Natural killer cell (primary cell): ENCODE results near the gene EEFSEC. TPM values are rescaled to one million over a fixed set of nuclear protein-coding genes. Genes with fewer than 3 reads are reported as not detected.

ENCODE experiments used
- ATAC-seq, 3 donors: fragments of 150-1000 bp in 2 of 3; fragments of 200-7000 bp in 1 of 3; cut with Tn5 transposase; 1 replicate in 1 of 3; 2 replicates in 2 of 3; pipeline ENCODE4 v1.10.0; 2021; ENCODE audit warnings: mild to moderate bottlenecking in 2 of 3, moderate library complexity in 2 of 3
- DNase-seq, 2 donors: peaks; one replicate each; pipeline versions ENCODE4 v3.0.0 to v3.0.0-alpha.2; 2013 to 2021; ENCODE audit warnings: mixed read lengths in 1 of 2
- H3K27ac ChIP-seq: one replicate; pipeline ENCODE4 v1.5.1; 2013; ENCODE audit warnings: mild to moderate bottlenecking, low read length
- H3K27me3 ChIP-seq: one replicate; pipeline ENCODE4 v1.6.1; 2013; ENCODE audit warnings: low read length; ENCODE audit not compliant: control insufficient read depth, insufficient read depth
- H3K36me3 ChIP-seq: one replicate; pipeline ENCODE4 v1.6.1; 2013; ENCODE audit warnings: low read length; ENCODE audit not compliant: control insufficient read depth, insufficient read depth
- H3K4me1 ChIP-seq: one replicate; pipeline ENCODE4 v1.6.1; 2013; ENCODE audit warnings: low read length; ENCODE audit not compliant: control insufficient read depth, insufficient read depth
- H3K4me3 ChIP-seq: one replicate; pipeline ENCODE4 v1.5.1; 2013; ENCODE audit warnings: low read length
- H3K9me3 ChIP-seq: one replicate; pipeline ENCODE4 v1.6.1; 2013; ENCODE audit warnings: low read length; ENCODE audit not compliant: control insufficient read depth, insufficient read depth
- H3K27ac Mint-ChIP-seq, 2 donors: one replicate each; pipeline ENCODE4 v1.8.0; 2022; ENCODE audit warnings: mild to moderate bottlenecking in 2 of 2, mixed read lengths in 2 of 2, moderate library complexity in 1 of 2
- H3K27me3 Mint-ChIP-seq, 2 donors: one replicate each; pipeline ENCODE4 v1.8.0; 2022; ENCODE audit warnings: low read depth in 2 of 2, mixed read lengths in 2 of 2
- H3K36me3 Mint-ChIP-seq: one replicate; pipeline ENCODE4 v1.8.0; 2022; ENCODE audit warnings: mixed read lengths
- H3K4me1 Mint-ChIP-seq, 2 donors: one replicate each; pipeline ENCODE4 v1.8.0; 2022; ENCODE audit warnings: mixed read lengths in 2 of 2
- H3K4me3 Mint-ChIP-seq: one replicate; pipeline ENCODE4 v1.8.0; 2022; ENCODE audit warnings: mild to moderate bottlenecking, moderate library complexity, mixed read lengths
- H3K9me3 Mint-ChIP-seq, 2 donors: one replicate each; pipeline ENCODE4 v1.8.0; 2022; ENCODE audit warnings: mixed read lengths in 2 of 2
- WGBS: methylation state at CpG from one replicate; pipeline ENCODE4 v1.1.7; 2013; ENCODE audit warnings: missing lambda C conversion rate; ENCODE audit not compliant: insufficient coverage; 5-methylcytosine and 5-hydroxymethylcytosine counted together
- intact Hi-C: fragments of 100-400 bp; cut with micrococcal nuclease; formaldehyde crosslinking; loops from one replicate; pipeline ENCODE4 v1.14.2; 2022
- total RNA-seq, 4 donors: library from RNA; stranded (reverse); fragments of 120-200 nt in 1 of 4; gene quantifications; one replicate each; pipeline versions ENCODE4 v1.2.3 to v1.2.4, GENCODE V29; 2013 to 2022
- TF ChIP-seq, protein P1 (sequence below): fragments of 200-600 bp; IDR thresholded peaks from one replicate; pipeline ENCODE4 v1.8.0; 2022; ENCODE audit warnings: antibody characterized with exemption

The EEFSEC gene
- total RNA-seq, 3 donors from 2014 or later (not counting 1 experiment from before 2014, with no cell fraction given), result 16.7 to 18.9 (median 17.6) TPM

GRCh38 chr3:128271536-128272332 is 118.5 kb downstream of the EEFSEC start:
- no peak for ATAC-seq
- no peak overlapping the region for H3K27ac ChIP-seq
- H3K4me3 ChIP-seq, result no peak overlapping the region
- Mint-ChIP-seq H3K9me3 (no peaks in the 10 kb centered on the region), H3K27ac (no peak overlapping the region), H3K4me1 (peaks cover 0 to 5% of the 10 kb centered on the region in 2 donors), H3K36me3 (no peaks in the 10 kb centered on the region), H3K4me3 (no peak overlapping the region), H3K27me3 (no peaks in the 10 kb centered on the region)
- no peaks in the 10 kb centered on the region for H3K36me3 ChIP-seq
- H3K9me3 ChIP-seq, result no peaks in the 10 kb centered on the region
- H3K4me1 ChIP-seq, result no peaks in the 10 kb centered on the region
- DNase-seq, result no peak
- TF ChIP-seq, protein P1, sequence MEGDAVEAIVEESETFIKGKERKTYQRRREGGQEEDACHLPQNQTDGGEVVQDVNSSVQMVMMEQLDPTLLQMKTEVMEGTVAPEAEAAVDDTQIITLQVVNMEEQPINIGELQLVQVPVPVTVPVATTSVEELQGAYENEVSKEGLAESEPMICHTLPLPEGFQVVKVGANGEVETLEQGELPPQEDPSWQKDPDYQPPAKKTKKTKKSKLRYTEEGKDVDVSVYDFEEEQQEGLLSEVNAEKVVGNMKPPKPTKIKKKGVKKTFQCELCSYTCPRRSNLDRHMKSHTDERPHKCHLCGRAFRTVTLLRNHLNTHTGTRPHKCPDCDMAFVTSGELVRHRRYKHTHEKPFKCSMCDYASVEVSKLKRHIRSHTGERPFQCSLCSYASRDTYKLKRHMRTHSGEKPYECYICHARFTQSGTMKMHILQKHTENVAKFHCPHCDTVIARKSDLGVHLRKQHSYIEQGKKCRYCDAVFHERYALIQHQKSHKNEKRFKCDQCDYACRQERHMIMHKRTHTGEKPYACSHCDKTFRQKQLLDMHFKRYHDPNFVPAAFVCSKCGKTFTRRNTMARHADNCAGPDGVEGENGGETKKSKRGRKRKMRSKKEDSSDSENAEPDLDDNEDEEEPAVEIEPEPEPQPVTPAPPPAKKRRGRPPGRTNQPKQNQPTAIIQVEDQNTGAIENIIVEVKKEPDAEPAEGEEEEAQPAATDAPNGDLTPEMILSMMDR, result no peak
- intact Hi-C loops, result no loop called here
- WGBS, result 96% methylated on average over 11 of the region's 11 CpGs
- no peaks in the 10 kb centered on the region for H3K27me3 ChIP-seq

DNA sequence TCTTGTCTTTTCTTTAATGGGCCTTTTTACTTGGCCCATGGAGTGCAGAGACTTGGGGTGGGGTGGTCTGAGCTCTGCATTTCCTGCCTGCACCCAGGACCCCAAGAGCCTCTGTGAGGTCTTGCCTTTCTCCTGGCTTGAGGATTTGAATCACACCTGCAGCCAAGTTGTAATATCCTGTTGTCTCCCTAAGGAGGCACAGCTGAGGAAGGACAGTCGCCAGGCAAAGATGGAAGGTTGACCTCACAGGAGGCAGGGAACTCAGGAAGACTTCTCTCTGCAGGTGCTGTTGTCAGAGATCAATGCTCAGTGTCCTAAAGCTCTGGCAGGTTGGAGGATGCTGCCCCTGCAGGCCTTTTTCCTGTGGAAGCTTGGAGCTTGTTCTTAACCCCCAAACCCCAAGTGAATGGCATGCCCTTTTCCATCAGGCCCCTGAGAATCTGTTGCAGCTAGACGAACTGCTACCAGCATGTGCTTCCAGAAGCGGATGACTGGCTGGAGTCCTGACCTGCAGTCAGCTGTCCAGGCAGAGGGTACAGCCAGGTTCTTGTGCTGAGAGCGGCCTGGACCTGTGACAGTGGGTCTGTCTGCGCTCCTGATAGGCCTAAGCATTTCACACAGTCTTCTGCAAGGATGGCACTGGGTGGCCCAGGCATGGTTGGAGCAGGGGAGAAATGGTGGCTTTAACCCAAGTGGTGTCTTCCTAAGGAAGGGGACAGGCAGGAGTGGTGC is 120.0 kb downstream of the EEFSEC start:
- Mint-ChIP-seq H3K4me1 (peaks cover 5 to 6% of the 10 kb centered on the region in 2 donors), H3K27ac (no peak overlapping the region), H3K36me3 (no peaks in the 10 kb centered on the region), H3K27me3 (no peaks in the 10 kb centered on the region), H3K4me3 (no peak overlapping the region), H3K9me3 (no peaks in the 10 kb centered on the region)
- H3K4me1 ChIP-seq, result no peaks in the 10 kb centered on the region
- no peaks in the 10 kb centered on the region for H3K27me3 ChIP-seq
- intact Hi-C loops, result no loop called here
- H3K36me3 ChIP-seq, result no peaks in the 10 kb centered on the region
- no peak overlapping the region for H3K27ac ChIP-seq
- ATAC-seq (no peak), DNase-seq (no peak)
- 79% methylated on average over 5 of the region's 5 CpGs for WGBS
- H3K9me3 ChIP-seq, result no peaks in the 10 kb centered on the region
- TF ChIP-seq, protein P1, result no peak
- no peak overlapping the region for H3K4me3 ChIP-seq

DNA sequence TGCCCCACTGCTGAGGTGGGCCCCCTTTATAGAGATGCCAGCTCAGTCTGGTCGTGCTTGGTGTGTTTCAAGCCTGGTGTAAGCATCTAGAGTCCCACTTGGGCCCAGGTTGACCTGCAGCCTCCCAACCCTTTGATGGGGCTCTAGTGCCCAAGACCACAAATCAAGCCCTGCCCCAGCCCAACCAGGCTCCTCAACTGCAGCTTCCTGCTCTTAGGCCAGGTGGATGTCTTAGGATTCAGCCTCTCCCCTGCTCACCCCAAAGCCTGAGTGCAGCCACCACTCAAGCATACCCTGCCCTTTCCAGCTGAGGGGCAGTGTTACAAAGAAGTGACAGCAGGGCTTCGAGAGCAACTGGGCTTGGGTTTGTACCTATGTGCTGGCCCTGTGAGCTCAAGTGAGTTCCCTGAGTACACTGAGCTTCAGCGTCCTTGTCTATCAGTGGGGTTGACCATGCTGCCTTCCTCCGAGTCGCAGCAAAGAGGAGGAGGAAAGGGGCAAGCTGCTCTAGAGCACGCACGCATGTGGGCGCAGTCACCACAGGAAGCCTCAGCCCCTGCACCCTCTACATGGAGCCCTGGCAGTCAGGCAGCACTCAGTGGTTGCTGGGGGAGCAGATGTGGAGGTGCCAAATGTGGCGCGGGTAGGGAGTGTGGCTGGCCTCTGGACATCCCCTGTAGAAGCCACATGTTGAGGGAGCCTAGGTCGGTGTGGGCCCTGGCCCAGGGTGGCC is 120.7 kb downstream of the EEFSEC start:
- TF ChIP-seq, protein P1, result no peak
- DNase-seq (no peak), ATAC-seq (peak in 2 of 3 donors; percentile 8 to 30)
- intact Hi-C loops, result no loop called here
- no peaks in the 10 kb centered on the region for H3K27me3 Mint-ChIP-seq
- Histone ChIP-seq H3K27me3 (no peaks in the 10 kb centered on the region), H3K27ac (no peak overlapping the region), H3K4me1 (no peaks in the 10 kb centered on the region), H3K4me3 (no peak overlapping the region), H3K36me3 (no peaks in the 10 kb centered on the region), H3K9me3 (no peaks in the 10 kb centered on the region)
- H3K36me3 Mint-ChIP-seq, result no peaks in the 10 kb centered on the region
- H3K27ac Mint-ChIP-seq, result no peak overlapping the region
- peaks cover 5 to 6% of the 10 kb centered on the region in 2 donors for H3K4me1 Mint-ChIP-seq
- no peaks in the 10 kb centered on the region for H3K9me3 Mint-ChIP-seq
- 76% methylated on average over 11 of the region's 11 CpGs for WGBS
- H3K4me3 Mint-ChIP-seq, result no peak overlapping the region
